RCC 7860 (cell line): Measurements from ENCODE around the gene TNIP3.

Source experiments
- DNase-seq: peaks from one replicate; pipeline ENCODE4 v3.0.0-alpha.2; 2015; ENCODE audit warnings: low spot score
- FAIRE-seq: peaks from 2 replicates; lab custom pipeline; 2012; peaks lifted over from hg19 to GRCh38; lab: Jason Lieb, UNC

The TNIP3 gene

DNA sequence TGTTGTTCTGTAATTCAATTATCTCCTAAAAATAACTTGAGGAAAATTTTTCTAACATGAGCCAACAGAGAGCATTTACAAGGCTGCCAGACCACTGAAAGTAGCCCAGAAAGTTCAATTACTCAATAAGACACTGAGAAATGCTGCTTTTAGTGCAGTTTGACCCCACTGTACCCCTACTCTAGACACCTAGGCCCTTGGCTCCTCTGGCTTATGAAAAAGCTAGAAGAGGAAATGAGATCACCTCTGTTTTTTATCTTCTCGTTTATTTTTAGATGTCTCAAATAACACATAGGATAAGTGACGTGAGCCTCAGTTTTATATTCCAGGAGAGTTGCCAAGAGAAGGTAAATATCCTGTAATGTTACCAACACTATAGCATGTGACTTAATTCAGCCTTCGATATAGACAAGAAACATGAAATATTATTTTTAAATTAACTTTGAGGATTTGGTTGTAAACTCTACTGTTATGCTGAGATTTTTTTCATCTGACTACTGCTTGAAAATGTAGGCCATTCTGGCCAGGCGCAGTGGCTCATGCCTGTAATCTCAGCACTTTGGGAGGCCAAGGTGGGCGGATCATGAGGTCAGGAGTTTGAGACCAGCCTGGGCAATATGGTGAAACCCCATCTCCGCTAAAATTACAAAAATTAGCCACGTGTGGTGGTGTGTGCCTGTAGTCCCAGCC lies 24.4 kb downstream of the TNIP3 start:
- FAIRE-seq (no peak), DNase-seq (no peak)

DNA sequence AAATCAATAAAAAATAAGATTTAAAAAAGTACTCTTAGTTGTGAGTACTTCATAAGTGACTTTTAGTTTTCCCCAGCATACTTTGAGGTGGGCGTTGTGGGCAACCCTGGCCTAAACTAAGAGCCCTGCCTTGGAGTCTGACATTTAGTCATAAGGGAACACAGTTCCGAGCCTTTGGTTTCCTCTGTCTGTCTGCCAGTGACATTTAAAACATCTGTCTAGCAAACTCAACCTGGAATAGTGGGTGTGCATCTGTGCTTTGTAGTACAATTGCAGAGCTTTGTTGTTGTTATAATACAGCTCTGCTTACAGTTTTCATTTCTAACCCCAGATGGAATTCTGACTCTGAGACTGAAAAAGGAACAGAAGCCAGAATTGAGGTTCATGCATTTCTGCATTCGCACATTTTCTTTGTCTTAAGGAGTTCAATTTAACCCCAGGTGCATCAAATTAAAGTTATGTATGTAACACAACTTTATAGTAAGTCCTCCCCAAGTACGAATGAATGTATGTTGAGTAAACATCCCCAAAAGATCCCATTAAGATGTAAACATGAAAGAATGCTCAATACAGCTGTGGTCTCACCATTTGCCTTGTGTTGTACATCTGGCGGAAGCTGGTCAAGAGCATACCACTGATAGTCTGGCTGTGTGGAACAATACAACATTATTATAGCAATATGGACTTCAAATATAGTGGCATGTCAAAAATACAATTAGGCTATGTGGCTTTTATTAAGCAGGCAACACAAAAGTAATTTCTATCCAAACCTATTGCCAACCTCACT lies 25.9 kb downstream of the TNIP3 start:
- FAIRE-seq: no peak
- DNase-seq: no peak

DNA sequence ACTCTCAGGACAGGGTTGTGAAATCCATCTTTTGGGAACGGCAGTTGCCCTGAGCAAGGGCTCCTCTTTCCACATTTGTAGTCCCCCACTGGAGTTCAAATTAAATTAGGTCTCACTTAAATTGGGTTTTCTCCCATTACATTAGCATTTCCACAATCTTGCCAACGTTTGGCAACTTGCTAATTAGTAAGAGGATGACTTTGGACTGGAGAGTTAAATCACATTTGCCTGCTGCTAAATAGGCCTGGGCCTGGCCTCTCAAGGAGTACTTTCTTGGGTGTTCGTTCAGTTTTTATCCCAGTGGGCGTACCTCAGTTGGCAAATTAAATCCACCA lies 33.8 kb downstream of the TNIP3 start:
- DNase-seq (no peak), FAIRE-seq (no peak)

DNA sequence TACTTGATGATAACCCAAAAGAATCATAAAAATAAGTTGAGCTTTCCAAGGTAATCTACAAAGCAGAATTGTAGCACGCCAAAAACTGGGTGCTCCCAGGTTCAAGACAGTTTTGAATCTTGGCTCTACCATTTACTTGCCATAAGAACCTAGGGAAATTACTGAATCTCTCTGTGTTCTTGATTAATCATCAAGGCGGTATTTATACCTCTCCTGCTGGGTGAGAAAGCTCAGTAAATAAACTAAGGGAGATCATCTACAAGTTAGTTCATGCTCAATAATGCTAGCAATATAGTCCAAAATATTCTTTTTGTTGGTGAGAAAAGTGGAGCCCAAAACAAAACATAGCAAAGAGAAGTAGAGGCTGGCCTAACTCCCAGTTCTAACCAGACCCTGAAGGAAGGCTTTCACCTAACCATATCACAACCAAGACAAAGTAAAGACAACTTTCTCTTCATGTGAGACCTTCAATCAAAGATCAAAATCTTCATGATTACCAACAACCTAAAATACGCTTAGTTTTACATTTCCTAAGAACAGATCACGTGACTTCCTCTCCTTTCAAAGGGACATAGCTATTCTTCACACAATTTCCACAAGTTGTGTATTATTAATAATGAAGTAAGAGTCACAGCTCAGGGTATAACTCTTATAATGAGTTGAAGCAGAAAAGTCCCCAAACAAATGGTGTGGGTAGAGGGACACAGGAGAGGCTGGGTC lies 34.4 kb downstream of the TNIP3 start:
- DNase-seq: no peak
- FAIRE-seq: no peak

DNA sequence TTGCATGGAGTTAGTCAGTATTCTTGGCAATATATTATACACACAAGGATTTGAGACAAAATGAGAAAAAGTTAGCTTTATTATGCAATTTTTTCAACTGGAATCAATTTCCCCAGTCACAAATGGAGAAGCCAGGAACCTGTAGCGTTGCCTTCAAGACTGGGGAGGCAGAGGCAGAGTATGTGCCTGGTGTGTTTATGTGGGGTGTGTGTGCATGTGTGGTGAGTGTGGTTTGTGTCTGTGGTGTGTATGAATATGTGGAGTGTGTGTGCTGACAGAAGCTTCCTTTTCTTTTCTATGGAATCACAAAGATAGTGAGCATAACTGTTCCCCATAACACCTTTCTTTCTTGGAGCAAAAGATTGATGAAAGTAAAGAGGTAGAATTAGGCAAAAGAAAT lies 37.0 kb downstream of the TNIP3 start:
- DNase-seq (no peak), FAIRE-seq (no peak)

DNA sequence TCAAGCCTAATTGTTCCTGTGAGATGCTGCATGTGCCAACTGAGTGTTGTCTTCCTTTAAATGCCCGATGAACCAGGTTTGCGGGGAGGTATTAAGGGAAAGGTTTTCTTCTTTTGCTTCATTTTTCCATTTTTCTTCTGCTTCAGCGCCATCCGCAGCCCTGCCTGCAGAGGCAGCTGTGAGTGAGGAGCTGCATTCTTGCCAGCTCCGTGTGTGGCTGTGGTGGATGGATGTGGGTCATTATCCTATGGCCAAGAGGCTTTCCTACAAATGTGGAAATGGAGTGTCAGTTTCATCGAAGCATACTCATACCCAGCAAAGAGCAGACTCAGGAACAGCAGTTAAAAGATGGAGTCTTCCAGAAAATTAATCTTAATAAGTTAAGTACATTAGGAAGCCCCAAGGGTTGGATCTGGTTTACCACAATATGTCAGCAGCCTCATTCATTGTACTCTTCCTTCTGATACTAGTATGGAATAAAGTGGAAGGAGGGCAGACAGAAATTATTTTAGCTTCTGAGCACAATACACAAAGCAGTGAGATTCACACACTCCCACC lies 37.6 kb downstream of the TNIP3 start:
- no peak for FAIRE-seq
- DNase-seq: no peak

DNA sequence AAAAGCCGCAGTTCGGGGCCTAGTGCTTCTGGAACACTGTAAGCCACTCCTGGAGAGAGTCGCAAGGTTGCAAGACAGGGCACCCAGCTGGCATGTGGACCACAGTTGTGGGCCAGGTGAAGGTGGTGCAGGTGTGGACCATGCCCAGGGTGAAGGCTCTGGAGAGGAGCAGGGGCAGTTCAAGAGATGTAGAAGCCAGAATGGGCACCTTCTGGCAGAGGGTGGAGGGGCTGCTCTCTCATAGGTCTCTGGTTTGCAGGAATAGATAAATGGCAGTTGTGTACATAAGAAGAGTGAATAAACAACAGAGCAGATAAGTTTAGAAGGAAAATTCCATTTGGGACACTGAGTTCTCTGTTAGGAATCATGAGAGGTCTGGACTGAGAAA lies 38.6 kb downstream of the TNIP3 start:
- no peak for DNase-seq
- FAIRE-seq: no peak

DNA sequence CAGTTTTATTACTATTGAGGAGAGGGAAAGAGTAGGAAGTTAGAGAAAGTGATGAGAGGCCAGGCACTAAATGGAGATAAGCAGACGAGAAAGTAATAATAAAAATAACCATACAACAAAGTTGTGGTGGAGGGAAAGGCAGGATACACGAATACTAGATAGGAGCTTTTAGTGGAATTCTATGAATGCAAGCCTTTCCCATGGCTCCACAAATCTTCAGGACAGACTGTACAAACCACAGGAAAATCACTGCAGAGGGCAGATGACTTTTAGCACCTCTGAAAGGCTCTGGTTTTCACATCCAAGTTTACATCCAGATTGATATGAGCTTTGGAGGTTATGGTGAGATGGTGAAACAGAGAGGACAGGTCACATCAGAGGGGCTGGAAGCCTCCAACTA lies 41.5 kb downstream of the TNIP3 start:
- DNase-seq (no peak), FAIRE-seq (no peak)

DNA sequence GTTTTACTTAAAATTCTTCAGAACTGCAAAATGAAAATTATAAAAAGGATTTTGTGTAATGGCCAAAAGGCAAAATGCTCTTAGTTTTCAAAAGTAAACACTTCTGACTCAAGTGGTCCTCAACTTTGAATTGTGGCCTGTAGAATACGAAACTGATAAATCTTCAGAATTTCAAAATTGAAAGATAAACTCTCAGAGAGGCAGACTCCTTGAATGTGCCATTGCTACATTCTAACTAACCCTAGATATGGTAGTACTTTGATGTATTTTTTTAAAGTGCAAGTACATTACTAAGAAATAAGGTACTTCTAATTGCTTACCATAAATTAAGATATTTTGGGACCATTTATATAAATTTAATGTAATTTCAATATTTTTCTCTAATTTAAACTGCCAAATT lies 44.4 kb downstream of the TNIP3 start:
- FAIRE-seq: no peak
- DNase-seq: no peak

DNA sequence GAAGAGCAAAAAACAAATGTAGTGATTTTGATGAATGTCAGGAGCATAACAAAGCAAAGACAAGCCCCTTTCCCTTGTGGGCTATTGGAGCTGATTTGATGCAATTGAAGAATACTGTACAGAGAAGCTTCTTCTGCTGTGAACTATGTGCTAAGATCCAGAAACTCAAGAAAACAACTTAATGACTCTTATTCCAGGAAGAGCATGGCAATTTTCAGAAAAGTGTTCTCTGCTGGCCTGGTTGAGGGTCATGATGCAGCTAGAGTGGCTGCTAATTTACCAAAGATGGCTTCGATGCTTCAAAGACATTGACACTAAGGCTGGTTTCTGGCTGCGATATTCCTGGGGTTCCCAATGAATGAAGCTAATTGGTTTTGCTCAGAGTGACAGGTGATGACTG lies 45.8 kb downstream of the TNIP3 start:
- no peak for FAIRE-seq

DNA sequence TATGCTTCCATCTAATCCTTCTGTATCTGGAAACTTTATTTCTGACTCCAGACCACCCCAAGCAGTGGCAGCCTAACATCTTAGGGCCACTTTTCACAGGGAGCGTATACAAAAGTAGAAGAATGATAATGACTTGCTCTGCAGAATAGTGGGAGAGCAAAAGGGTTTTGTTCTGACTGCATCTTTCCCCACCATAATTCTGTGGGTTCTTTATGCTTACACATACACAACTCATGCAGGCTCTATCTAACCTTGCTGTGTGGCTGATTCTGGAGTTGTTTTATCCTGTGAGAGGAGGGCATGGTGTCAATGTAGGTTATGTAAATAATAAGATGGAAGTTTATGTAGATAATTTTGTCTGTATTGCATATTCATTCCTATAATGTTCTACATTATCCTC lies 49.4 kb downstream of the TNIP3 start:
- FAIRE-seq (no peak), DNase-seq (no peak)

More for the DNA sequence above, 45.8 kb downstream of the TNIP3 start:
- DNase-seq: no peak

DNA sequence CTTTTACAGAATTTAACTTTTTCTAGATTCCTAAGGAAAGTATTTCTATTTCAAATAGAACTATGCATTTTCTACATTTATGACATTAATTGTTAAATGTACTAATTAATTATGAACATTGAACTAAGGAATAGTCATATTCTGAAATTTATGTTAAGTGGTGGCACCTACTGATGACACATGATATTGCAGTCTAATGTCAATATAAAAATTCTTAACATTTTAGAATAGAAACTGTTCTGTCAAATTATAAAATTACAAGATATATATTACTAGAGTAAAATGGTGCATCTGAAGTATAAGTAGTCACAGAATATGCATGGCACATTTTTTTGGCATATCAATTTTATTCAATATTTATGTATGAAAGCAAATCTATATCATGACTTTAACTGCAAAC lies 51.6 kb downstream of the TNIP3 start:
- FAIRE-seq: peak; percentile 43
- DNase-seq: no peak

DNA sequence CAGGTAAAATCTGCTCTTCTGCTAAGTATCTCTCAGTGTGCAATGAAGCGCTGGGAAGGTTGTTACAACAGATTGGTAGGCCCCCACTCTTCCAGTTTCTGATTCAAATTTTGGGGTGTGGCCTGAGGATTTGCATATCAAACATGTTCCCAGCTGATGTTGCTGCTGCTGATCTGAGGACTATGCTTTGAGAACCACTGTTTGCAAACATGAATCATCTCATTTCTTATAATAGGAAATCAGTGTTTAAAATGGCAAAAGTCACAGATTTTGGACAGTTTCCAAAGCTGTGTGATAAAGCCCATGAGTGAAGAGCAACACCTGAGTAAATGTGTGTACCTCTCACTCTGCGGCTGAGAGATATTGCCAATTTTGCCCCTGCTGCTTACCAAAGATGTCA lies 55.6 kb downstream of the TNIP3 start:
- DNase-seq: no peak
- no peak for FAIRE-seq

DNA sequence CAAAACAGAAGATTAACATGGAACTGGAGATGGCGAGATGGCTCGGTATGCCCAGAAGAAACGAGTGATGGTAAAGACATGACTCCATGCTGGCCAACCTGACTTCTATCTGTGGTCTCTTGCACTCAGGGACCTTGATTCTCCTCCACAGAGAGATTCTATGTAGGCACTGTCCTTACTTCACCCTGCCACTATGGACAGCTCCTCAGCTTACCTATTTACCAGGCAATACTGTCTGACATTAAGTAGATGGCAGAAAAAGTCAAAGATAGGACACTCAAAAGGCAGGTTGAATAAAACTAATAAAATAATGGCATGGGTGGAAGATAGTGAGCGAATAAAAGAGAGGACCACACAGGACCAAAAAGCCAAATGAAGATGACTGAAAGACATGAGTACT lies 56.6 kb downstream of the TNIP3 start:
- DNase-seq (no peak), FAIRE-seq (no peak)

DNA sequence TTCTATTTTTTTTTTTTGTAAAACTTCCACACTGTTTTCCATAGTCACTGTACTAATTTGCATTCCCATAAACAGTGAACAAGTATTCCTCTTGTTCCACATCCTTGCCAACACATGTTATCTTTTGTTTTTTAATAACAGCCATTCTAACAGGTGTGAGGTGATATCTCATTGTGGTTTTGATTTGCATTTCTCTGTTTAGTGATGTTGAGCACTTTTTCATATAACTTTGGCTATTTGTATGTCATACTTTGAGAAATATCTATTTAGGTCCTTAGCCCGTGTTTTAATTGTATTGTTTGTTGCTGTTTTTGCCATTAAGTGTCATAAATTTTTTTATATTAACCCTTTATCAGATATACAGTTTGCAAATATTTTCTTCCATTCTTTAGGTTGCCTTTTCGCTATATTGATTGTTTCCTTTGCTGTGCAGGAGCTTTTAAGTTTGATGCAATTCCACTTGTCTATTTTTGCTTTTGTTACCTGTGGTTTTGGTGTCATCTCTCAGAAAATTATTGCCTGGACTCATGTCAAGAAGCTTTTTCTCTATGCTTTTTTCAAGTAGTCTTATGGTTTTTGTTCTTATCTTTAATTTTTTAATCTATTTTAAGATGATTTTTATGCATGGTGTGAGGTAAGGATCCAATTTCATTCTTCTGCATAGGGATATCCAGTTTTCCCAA lies 63.9 kb downstream of the TNIP3 start:
- FAIRE-seq: no peak
- DNase-seq: no peak

DNA sequence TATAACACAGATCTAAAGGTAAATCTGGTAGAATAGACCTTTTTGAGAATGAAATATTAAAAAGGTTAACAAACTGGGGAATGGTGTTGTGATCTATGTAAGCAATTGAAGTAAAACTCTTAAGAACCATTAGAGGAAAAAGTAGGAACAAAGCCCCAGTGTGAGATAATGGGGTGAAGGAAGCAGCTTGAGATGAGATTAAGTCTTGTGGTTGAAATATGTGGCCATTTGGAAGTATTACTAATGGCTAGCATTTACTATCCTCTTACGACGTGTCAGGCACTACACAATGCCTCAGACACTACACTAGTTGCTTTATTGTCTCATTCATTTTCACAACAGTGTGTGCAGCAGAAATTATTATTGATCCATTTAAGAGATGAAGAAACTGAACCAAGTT lies 65.9 kb downstream of the TNIP3 start:
- DNase-seq (no peak), FAIRE-seq (no peak)

DNA sequence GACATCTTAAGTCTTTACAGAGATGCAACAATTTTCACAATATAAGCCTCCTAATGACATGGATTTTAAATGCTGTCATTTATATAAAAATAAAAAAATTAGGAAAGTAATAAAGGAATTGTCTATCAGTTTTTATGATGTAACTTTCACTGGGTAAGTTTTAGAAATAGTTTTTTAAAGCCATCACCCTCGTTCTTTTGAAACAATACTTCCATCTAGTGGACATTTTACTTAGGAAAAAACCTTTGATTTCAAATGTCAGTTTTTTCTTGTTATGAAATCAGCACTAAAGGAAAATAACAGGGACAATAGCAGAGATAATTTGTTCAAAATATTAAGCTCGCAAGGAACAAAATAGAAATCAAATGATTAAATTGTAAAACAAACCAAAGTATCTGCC lies 67.5 kb downstream of the TNIP3 start:
- FAIRE-seq (peak; percentile 31), DNase-seq (peak; percentile 27)

DNA sequence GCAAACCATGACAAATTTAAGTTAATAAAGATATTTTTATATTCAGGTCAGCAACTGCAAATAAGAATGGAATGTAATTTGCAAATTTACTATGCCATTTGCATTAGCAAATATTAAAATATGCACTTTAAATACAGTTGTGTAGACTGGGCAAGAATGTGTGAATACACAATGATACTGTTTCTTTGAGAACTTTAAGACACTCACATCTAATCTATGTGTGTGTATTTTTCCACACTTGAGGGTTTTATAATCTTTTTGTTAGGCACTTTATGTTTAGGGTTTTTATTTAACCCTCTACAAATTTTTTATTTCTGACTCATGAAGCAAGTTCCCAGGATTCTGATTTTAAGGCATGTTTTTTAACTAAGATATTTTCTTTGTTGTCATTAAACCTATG lies 67.9 kb downstream of the TNIP3 start:
- DNase-seq (no peak), FAIRE-seq (no peak)

DNA sequence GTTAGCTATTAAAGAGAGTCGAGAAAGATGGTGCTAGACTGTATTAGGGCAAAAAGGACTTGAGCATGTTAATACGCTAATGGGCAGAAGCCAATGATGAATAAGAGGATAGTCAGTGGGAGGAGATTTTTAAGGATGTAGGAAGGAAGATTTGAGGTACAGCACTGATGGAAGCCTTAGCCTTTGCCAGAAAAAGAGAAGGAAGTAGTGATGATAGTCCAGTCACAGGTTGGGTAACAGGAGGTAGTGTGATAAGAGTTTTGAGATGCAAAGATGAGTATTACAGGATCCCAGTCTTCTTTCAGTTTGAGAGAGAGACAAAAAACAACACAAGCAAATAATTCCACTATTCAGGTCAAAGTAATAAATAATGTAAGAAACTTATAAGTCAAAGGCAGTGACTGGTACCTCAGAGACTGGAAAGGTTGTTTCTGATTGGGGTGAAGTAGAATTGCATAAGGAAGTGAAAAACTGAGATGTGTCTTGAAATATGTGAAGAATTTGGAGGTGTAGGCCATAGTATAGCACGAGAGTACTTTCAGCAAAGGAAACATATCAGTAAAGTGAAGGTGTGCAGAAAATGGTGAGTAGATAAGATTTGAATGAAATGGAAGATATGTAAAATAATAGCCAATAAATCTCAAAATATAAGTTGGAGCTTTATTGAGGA lies 69.7 kb downstream of the TNIP3 start:
- FAIRE-seq: no peak
- DNase-seq: no peak

DNA sequence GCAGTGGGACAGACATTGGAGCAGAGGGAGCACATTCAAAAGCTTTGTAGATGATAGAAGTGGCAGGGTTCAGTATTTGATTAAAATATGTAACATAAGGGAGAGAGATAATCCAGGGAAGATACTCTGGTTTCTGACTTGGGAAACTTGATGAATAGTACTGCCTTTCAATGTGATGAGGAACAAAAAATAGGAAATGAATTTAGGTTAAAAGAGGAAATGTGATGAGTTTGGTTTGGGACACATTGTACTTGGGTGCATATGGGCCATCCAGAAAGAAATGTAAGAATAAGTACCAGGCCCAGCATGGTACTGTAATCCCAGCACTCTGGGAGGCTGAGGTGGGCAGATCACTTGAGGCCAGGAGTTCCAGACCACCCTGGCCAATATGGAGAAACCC lies 70.9 kb downstream of the TNIP3 start:
- FAIRE-seq: no peak
- DNase-seq: no peak

DNA sequence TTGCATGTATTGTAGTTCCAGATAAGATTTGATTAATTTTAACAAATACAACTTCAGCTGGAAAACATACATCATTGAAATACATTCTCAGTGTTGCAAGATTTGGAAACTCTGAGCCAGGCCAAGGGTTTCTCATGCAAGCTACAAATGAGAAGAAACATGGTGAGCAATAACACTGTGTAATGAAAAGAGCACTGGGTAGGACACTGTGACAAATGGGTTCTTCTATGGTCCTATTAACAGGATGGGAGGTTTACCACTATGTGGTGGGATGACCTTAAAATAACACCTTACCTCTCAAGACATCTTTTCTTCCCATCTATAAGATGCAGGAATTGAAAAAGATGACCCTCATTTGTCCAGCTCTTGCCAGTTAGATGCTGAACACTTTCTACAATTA lies 72.2 kb downstream of the TNIP3 start:
- FAIRE-seq (no peak), DNase-seq (no peak)
